ENCODE data around the gene RAD51B. TPM values are rescaled to one million over a fixed set of nuclear protein-coding genes. Genes with fewer than 3 reads are reported as not detected.
A peak's percentile ranks its signal among the peaks of the same experiment; 100 is the strongest.

The RAD51B gene
- total RNA-seq, 1 experiment from 2014 or later: 10.8 TPM

DNA sequence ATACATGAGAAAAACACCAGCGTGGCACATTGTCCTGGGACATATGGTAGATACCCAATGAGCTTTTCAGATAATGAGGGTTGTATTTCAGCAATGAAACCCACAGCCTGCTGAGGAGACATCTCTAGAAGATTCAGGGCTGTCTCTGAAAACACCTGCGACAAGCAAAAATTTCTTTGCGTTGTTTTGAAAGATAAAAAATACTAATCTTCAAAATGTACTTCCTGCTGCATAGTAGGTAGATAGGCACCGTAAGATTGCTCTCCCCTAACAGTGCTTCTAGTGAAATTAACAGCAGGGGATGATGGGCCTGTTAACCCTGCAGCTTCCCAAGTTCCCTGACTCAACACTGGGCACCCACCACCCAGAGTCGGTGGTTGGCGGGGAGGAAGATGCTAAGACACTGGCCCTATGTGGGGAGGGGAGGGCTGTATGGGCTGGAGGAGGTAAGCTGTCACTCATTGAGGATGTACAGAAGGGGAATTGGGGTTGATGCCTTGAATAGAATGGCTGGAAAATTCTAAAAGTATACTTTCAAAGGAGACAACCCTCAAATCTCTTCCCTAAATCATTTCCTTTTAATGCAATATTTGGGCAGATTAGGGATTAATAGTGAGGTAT is 953.3 kb downstream of the RAD51B start:
- H3F3A ChIP-seq (ENCODE audit: low read length, unreplicated experiment): no peaks in the 10 kb centered on the region
- H3K27me3 ChIP-seq (ENCODE audit: low read length): no peaks in the 10 kb centered on the region
- POLR2A ChIA-PET (ENCODE audit: unreplicated experiment): no interaction called here
- BruUV-seq (replicated peaks): no TSS peak
- no peaks in the 10 kb centered on the region for H3K9me2 ChIP-seq (replicated peaks; ENCODE audit: low read length)
- peaks cover 10% of the 10 kb centered on the region for H3K4me1 ChIP-seq (ENCODE audit: insufficient read depth, low read length)
- no peak overlapping the region for H3K27ac ChIP-seq (ENCODE audit: low read length)
- no peak for TF ChIP-seq EZH2phosphoT487 (IDR thresholded peaks at IDR 0.05; ENCODE audit: borderline replicate concordance, low read length)
- TF ChIP-seq, protein P1, sequence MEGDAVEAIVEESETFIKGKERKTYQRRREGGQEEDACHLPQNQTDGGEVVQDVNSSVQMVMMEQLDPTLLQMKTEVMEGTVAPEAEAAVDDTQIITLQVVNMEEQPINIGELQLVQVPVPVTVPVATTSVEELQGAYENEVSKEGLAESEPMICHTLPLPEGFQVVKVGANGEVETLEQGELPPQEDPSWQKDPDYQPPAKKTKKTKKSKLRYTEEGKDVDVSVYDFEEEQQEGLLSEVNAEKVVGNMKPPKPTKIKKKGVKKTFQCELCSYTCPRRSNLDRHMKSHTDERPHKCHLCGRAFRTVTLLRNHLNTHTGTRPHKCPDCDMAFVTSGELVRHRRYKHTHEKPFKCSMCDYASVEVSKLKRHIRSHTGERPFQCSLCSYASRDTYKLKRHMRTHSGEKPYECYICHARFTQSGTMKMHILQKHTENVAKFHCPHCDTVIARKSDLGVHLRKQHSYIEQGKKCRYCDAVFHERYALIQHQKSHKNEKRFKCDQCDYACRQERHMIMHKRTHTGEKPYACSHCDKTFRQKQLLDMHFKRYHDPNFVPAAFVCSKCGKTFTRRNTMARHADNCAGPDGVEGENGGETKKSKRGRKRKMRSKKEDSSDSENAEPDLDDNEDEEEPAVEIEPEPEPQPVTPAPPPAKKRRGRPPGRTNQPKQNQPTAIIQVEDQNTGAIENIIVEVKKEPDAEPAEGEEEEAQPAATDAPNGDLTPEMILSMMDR (conservative IDR thresholded peaks at IDR 0.05; ENCODE audit: low read depth, low read length): no peak
- no peak for TF ChIP-seq EZH2 (IDR thresholded peaks at IDR 0.05; ENCODE audit: low read length, unreplicated experiment)
- CTCF ChIA-PET: no interaction called here
- intact Hi-C loops (cut with micrococcal nuclease): no loop called here
- DNase-seq (no peak), ATAC-seq (no peak)
- no peak overlapping the region for H3K9ac ChIP-seq (ENCODE audit: low read length)
- H3K79me2 ChIP-seq (ENCODE audit: low read length): no peaks in the 10 kb centered on the region
- H3K36me3 ChIP-seq (ENCODE audit: low read depth, low read length): no peaks in the 10 kb centered on the region
- no peak overlapping the region for H3K4me3 ChIP-seq (ENCODE audit: low read length)
- no peaks in the 10 kb centered on the region for H3K9me3 ChIP-seq (ENCODE audit: low read length)
- no peaks in the 10 kb centered on the region for H4K20me1 ChIP-seq (ENCODE audit: low read length)
- H3K4me2 ChIP-seq (ENCODE audit: low read length): no peak overlapping the region
- no peak overlapping the region for H2AFZ ChIP-seq (ENCODE audit: low read length)

DNA sequence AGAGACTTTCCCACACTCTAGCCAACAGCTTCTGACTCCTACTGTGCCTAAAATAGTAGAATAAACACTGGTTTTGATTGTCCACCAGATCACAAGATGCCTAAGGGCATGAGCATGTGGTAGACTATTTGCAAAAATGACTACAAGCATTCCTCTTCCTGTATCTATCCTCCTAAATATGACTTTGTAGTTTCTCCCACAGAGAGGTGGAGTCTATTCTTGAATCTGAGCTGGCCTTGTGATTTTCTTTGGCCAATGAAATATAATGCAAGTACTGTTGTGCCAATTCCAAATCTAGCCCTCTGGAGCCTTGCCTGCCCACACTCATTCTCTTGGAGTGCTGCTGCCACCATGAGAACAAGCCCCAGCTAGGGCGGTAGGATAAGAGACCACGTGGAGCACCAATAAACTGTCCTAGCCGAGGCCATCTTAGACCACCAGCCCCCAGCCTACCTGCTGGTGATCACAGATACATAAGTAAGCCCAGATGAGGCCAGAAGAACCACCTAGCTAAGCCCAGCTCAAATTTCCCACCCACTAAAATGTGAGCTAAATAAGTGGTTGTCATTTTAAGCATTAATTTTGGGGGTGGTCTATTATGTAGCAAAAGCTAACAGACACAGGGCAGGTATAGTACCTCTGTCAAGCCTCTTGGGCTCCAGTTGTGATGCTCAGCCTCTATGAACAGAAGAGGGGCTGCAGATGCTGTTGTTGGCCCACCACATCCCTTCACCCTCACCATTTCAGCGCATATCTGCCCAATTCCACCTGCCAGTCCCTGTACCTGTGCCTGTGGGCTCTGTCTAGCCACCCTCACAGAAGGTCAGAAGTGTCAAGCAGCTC is 955.4 kb downstream of the RAD51B start:
- H3K9me2 ChIP-seq (replicated peaks; ENCODE audit: low read length): no peaks in the 10 kb centered on the region
- no peaks in the 10 kb centered on the region for H3K36me3 ChIP-seq (ENCODE audit: low read depth, low read length)
- peak overlapping the region; percentile 50 for H3K9ac ChIP-seq (ENCODE audit: low read length)
- H3K4me1 ChIP-seq (ENCODE audit: insufficient read depth, low read length): peaks cover 31% of the 10 kb centered on the region
- TF ChIP-seq, protein P1 (conservative IDR thresholded peaks at IDR 0.05; ENCODE audit: low read depth, low read length): peak; percentile 40
- no peak for TF ChIP-seq EZH2 (IDR thresholded peaks at IDR 0.05; ENCODE audit: low read length, unreplicated experiment)
- H4K20me1 ChIP-seq (ENCODE audit: low read length): no peaks in the 10 kb centered on the region
- no peaks in the 10 kb centered on the region for H3K79me2 ChIP-seq (ENCODE audit: low read length)
- ChIA-PET CTCF (interaction anchor here (0.7 kb wide), 1 partner anchor 92 kb away, joined by 6 read pairs; no protein-coding TSS in a partner anchor), POLR2A (ENCODE audit: unreplicated experiment) (interaction anchor here (0.6 to 0.7 kb wide), 3 partner anchors 9 to 520 kb away, joined by 3 to 11 read pairs (median 4); no protein-coding TSS in a partner anchor)
- peak overlapping the region; percentile 83 for H3K27ac ChIP-seq (ENCODE audit: low read length)
- no peak overlapping the region for H3K4me2 ChIP-seq (ENCODE audit: low read length)
- DNase-seq (peak; percentile 93), ATAC-seq (peak; percentile 79)
- H3K9me3 ChIP-seq (ENCODE audit: low read length): no peaks in the 10 kb centered on the region
- no peaks in the 10 kb centered on the region for H3K27me3 ChIP-seq (ENCODE audit: low read length)
- intact Hi-C loops (cut with micrococcal nuclease): no loop called here
- no peak overlapping the region for H2AFZ ChIP-seq (ENCODE audit: low read length)
- H3F3A ChIP-seq (ENCODE audit: low read length, unreplicated experiment): peaks cover 7% of the 10 kb centered on the region
- no peak overlapping the region for H3K4me3 ChIP-seq (ENCODE audit: low read length)
- no TSS peak for BruUV-seq (replicated peaks)

Measured in PC-3 (cell line).